SK-N-SH treated with all-trans-retinoic acid at 6 μM for 48 hours (cell line): ENCODE measurements around the gene CPVL.

Source experiments
- ATAC-seq: fragments of 200-7000 bp; cut with Tn5 transposase; 3 replicates; pipeline ENCODE4 v1.9.1; 2020; ENCODE audit warnings: mild to moderate bottlenecking, moderate library complexity
- CSDC2 ChIP-seq: fragments of 250-450 bp; sonication (Bioruptor Pico); IDR thresholded peaks from 2 replicates; pipeline ENCODE4 v1.5.0; 2020; ENCODE audit warnings: mild to moderate bottlenecking, moderate library complexity
- GLIS3 ChIP-seq: fragments of 250-450 bp; sonication (Bioruptor Pico); IDR thresholded peaks from 2 replicates; pipeline ENCODE4 v1.5.0; 2020; ENCODE audit warnings: mild to moderate bottlenecking, moderate library complexity
- ISL1 ChIP-seq: fragments of 250-450 bp; sonication (Bioruptor Pico); IDR thresholded peaks from 2 replicates; pipeline ENCODE4 v2.1.2; 2022; ENCODE audit warnings: mild to moderate bottlenecking, moderate library complexity
- PPARA ChIP-seq: fragments of 250-450 bp; sonication (Bioruptor Pico); IDR thresholded peaks from 2 replicates; pipeline ENCODE4 v1.5.0; 2020; ENCODE audit warnings: mild to moderate bottlenecking, borderline replicate concordance
- SNAI2 ChIP-seq: fragments of 250-450 bp; sonication (Bioruptor Pico); IDR thresholded peaks from 2 replicates; pipeline ENCODE4 v1.5.0; 2020; ENCODE audit warnings: mild to moderate bottlenecking, moderate library complexity
- TCF4 ChIP-seq: fragments of 250-450 bp; sonication (Bioruptor Pico); IDR thresholded peaks from 2 replicates; pipeline ENCODE4 v1.8.0; 2021; ENCODE audit warnings: mild to moderate bottlenecking, moderate library complexity, borderline replicate concordance
- TOX ChIP-seq: fragments of 250-450 bp; sonication (Bioruptor Pico); IDR thresholded peaks from 2 replicates; pipeline ENCODE4 v1.8.0; 2021; ENCODE audit warnings: mild to moderate bottlenecking, moderate library complexity, borderline replicate concordance
- ZFP3 ChIP-seq: fragments of 250-450 bp; sonication (Bioruptor Pico); IDR thresholded peaks from 2 replicates; pipeline ENCODE4 v1.5.0; 2020; ENCODE audit warnings: mild to moderate bottlenecking, moderate library complexity
- ZNF70 ChIP-seq: fragments of 450-650 bp; formaldehyde crosslinking; IDR thresholded peaks from 2 replicates; pipeline ENCODE4 v1.5.0; 2020; ENCODE audit warnings: mild to moderate bottlenecking, moderate library complexity
- TF ChIP-seq, protein P1 (sequence below): fragments of 250-450 bp; sonication (Bioruptor Pico); IDR thresholded peaks from 2 replicates; pipeline ENCODE4 v1.5.0; 2020; ENCODE audit warnings: mild to moderate bottlenecking, moderate library complexity
- TF ChIP-seq, protein P2 (sequence below): fragments of 250-450 bp; sonication (Bioruptor Pico); IDR thresholded peaks from 2 replicates; pipeline ENCODE4 v1.8.0; 2021; ENCODE audit warnings: low read depth, mild to moderate bottlenecking, moderate library complexity, borderline replicate concordance
- TF ChIP-seq, protein P3 (sequence below): fragments of 250-450 bp; sonication (Bioruptor Pico); IDR thresholded peaks from 2 replicates; pipeline ENCODE4 v1.8.0; 2020; ENCODE audit warnings: mild to moderate bottlenecking, moderate library complexity, borderline replicate concordance

Gene CPVL

DNA sequence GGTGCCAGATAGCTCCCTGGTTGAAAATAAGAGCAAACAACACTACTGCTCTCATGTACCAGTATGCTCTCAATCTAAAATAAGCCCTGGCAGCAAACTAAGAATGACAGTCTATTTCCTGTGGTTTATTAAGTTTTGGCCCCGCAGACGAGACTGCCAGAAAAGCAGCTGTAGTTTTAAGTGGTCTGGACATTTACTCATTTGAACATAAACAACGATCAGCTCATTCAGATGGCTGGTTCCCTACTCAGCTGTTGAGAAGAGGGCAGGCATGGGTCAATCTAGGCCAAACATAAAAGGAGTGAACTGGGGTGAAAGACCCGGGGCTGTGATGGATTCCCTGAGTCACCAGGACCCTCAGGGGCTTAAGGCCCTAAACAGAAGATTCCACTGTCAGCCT is 192.7 kb downstream of the CPVL start:
- ATAC-seq: peak; percentile 44

More for the DNA sequence above, 192.7 kb downstream of the CPVL start:
- TF ChIP-seq, protein P1, sequence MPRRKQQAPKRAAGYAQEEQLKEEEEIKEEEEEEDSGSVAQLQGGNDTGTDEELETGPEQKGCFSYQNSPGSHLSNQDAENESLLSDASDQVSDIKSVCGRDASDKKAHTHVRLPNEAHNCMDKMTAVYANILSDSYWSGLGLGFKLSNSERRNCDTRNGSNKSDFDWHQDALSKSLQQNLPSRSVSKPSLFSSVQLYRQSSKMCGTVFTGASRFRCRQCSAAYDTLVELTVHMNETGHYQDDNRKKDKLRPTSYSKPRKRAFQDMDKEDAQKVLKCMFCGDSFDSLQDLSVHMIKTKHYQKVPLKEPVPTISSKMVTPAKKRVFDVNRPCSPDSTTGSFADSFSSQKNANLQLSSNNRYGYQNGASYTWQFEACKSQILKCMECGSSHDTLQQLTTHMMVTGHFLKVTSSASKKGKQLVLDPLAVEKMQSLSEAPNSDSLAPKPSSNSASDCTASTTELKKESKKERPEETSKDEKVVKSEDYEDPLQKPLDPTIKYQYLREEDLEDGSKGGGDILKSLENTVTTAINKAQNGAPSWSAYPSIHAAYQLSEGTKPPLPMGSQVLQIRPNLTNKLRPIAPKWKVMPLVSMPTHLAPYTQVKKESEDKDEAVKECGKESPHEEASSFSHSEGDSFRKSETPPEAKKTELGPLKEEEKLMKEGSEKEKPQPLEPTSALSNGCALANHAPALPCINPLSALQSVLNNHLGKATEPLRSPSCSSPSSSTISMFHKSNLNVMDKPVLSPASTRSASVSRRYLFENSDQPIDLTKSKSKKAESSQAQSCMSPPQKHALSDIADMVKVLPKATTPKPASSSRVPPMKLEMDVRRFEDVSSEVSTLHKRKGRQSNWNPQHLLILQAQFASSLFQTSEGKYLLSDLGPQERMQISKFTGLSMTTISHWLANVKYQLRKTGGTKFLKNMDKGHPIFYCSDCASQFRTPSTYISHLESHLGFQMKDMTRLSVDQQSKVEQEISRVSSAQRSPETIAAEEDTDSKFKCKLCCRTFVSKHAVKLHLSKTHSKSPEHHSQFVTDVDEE: peak; percentile 98
- TF ChIP-seq ZFP3 (no peak), SNAI2 (CRISPR knock-in tag) (peak; percentile 81), PPARA (0 out of 2 replicates have a peak, but pooled peaks have one; percentile 22), TCF4 (CRISPR knock-in tag) (peak; percentile 94), TOX (CRISPR knock-in tag) (no peak), GLIS3 (peak; percentile 95; the same call in 1 of the 2 replicates), CSDC2 (CRISPR knock-in tag) (peak; percentile 61; the same call in 1 of the 2 replicates), ISL1 (peak; percentile 84), ZNF70 (CRISPR knock-in tag) (no peak; the same call in 1 of the 2 replicates)
- TF ChIP-seq, protein P2, sequence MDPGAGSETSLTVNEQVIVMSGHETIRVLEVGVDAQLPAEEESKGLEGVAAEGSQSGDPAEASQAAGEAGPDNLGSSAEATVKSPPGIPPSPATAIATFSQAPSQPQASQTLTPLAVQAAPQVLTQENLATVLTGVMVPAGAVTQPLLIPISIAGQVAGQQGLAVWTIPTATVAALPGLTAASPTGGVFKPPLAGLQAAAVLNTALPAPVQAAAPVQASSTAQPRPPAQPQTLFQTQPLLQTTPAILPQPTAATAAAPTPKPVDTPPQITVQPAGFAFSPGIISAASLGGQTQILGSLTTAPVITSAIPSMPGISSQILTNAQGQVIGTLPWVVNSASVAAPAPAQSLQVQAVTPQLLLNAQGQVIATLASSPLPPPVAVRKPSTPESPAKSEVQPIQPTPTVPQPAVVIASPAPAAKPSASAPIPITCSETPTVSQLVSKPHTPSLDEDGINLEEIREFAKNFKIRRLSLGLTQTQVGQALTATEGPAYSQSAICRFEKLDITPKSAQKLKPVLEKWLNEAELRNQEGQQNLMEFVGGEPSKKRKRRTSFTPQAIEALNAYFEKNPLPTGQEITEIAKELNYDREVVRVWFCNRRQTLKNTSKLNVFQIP: 0 out of 2 replicates have a peak, but pooled peaks have one; percentile 15
- TF ChIP-seq, protein P3, sequence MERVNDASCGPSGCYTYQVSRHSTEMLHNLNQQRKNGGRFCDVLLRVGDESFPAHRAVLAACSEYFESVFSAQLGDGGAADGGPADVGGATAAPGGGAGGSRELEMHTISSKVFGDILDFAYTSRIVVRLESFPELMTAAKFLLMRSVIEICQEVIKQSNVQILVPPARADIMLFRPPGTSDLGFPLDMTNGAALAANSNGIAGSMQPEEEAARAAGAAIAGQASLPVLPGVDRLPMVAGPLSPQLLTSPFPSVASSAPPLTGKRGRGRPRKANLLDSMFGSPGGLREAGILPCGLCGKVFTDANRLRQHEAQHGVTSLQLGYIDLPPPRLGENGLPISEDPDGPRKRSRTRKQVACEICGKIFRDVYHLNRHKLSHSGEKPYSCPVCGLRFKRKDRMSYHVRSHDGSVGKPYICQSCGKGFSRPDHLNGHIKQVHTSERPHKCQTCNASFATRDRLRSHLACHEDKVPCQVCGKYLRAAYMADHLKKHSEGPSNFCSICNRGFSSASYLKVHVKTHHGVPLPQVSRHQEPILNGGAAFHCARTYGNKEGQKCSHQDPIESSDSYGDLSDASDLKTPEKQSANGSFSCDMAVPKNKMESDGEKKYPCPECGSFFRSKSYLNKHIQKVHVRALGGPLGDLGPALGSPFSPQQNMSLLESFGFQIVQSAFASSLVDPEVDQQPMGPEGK: peak; percentile 63; the same call in 1 of the 2 replicates
- TF ChIP-seq, all 23 proteins: peak for 9
